Breast epithelium (tissue), 4 donors: ENCODE data around the gene FPR2. TPM values are rescaled to one million over a fixed set of nuclear protein-coding genes. Genes with fewer than 3 reads are reported as not detected.
A peak's percentile ranks its signal among the peaks of the same experiment; 100 is the strongest.

Experiments
- DNase-seq, 2 donors: peaks; one replicate each; pipeline ENCODE4 v3.0.0-alpha.2; 2019; ENCODE audit warnings: low spot score in 2 of 2
- H3K27ac ChIP-seq, 2 donors: fragments of 200-600 bp; sonication (generic) in 1 of 2; one replicate each; pipeline ENCODE4 v1.5.1; 2016 to 2019; ENCODE audit warnings: mild to moderate bottlenecking in 1 of 2
- H3K27me3 ChIP-seq, 2 donors: fragments of 200-600 bp; sonication (generic) in 1 of 2; one replicate each; pipeline versions ENCODE4 v1.5.1 to v1.6.0; 2017 to 2019; ENCODE audit warnings: control low read depth in 1 of 2, mild to moderate bottlenecking in 1 of 2
- H3K36me3 ChIP-seq: fragments of 200-600 bp; one replicate; pipeline ENCODE4 v1.5.1; 2019
- H3K4me1 ChIP-seq, 2 donors: fragments of 200-600 bp; sonication (generic); one replicate each; pipeline ENCODE4 v1.5.1; 2016 to 2019; ENCODE audit warnings: control low read depth in 1 of 2
- H3K4me3 ChIP-seq, 3 donors: fragments of 200-600 bp; sonication (generic); 1 replicate in 2 of 3; 2 replicates in 1 of 3; pipeline ENCODE4 v1.5.1; 2016 to 2019; ENCODE audit warnings: mild to moderate bottlenecking in 3 of 3, moderate library complexity in 2 of 3
- H3K9me3 ChIP-seq, 2 donors: fragments of 200-600 bp; sonication (generic) in 1 of 2; one replicate each; pipeline ENCODE4 v1.5.1; 2016 to 2019; ENCODE audit warnings: control low read depth in 1 of 2
- CTCF ChIP-seq, 3 donors: fragments of 450-650 bp; IDR thresholded peaks; one replicate each; pipeline ENCODE4 v1.5.1; 2016 to 2017; ENCODE audit warnings: antibody characterized with exemption in 3 of 3, mild to moderate bottlenecking in 3 of 3, moderate library complexity in 3 of 3
- POLR2A ChIP-seq: fragments of 450-650 bp; IDR thresholded peaks from one replicate; pipeline ENCODE4 v1.6.1; 2016; ENCODE audit warnings: antibody characterized with exemption, mild to moderate bottlenecking, moderate library complexity
- POLR2AphosphoS5 ChIP-seq, 3 donors: sonication (generic); formaldehyde crosslinking; IDR thresholded peaks; one replicate each; pipeline ENCODE4 v1.6.1; 2017; ENCODE audit warnings: antibody characterized with exemption in 3 of 3
- intact Hi-C: fragments of 100-400 bp; cut with DNase I; formaldehyde crosslinking; loops from one replicate; pipeline ENCODE4 v1.15.1; 2023; ENCODE audit warnings: low total_unique reads
- total RNA-seq, 3 donors: library from RNA; depleted of rRNA; stranded (reverse); fragments of >200 nt; gene quantifications; one replicate each; pipeline ENCODE4 v1.1.0, GENCODE V29; 2016

Gene FPR2
- total RNA-seq, 3 donors from 2014 or later, result 0.15 to 0.98 (median 0.32) TPM

DNA sequence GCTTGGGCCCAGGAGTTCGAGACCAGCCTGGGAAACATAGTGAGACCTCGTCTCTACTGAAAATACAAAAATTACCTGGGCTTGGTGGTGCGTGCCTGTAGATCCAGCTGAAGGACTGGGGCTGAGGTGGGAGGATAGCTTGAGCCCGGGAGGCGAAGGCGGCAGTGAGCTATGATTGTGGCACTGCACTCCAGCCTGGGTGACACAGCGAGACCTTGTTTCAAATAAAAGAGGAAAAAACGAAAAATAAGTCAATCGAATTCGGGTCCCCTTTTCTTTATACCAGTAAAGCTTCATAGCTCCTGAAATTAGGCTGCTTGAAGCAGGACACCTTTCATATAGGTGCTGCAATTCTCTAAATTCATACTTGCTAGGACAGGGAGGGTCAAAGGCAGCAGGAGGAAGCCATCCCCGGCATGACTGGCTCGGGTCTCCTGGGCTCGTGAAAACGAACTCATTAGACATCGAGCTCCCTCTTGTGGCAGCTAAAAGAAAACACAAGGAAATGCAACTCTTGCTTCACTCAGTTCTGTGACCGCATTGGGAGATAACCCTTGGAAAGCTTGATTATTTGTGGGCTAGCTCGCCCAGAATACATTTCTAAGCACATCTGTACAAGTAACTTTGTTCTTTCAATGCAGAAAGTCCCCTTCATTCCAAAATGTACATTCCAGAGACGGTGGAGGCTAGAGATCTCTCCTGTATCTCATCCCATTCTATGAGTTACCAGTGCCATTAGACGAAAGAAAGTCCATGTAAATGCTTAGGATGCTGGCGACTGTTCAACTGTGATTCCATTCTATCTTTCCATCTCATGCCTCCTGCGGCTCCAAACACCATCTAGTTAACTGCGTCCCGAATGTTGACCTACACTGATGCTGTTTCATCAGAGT is 16.8 kb downstream of the FPR2 start:
- H3K4me1 ChIP-seq, result no peaks in the 10 kb centered on the region
- no peak overlapping the region for H3K27ac ChIP-seq
- DNase-seq, result peak in 1 of 2 donors; percentile 23
- H3K36me3 ChIP-seq, result no peaks in the 10 kb centered on the region
- H3K9me3 ChIP-seq, result no peaks in the 10 kb centered on the region
- intact Hi-C loops, result no loop called here
- H3K4me3 ChIP-seq, result no peak overlapping the region
- H3K27me3 ChIP-seq, result peaks cover 0 to 17% of the 10 kb centered on the region in 2 donors
- TF ChIP-seq POLR2A (no peak), CTCF (IDR thresholded peaks at IDR 0.05) (peak; percentile 54 to 73 (median 60))

DNA sequence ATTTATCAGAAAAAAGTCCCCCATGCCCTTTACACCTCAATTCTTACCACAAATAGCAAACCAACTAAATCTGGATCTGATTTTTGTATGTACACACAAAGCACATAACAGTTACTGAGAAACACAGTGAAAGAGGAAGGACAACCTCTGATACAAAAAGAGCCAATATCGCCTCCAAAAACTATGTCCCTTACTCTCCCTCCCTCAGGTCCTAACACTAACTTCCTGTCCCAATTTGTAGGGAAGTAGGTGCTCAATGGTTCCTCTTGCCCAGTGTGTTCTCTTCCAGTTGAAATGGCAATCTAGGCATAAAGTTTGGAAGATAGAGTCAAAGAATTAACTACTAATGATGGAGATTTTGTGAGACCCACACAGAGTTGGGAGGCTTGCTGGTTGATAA is 18.2 kb downstream of the FPR2 start:
- no peaks in the 10 kb centered on the region for H3K36me3 ChIP-seq
- DNase-seq, result no peak
- H3K4me1 ChIP-seq, result no peaks in the 10 kb centered on the region
- TF ChIP-seq CTCF (IDR thresholded peaks at IDR 0.05), result no peak
- TF ChIP-seq POLR2A, result no peak
- no peak for TF ChIP-seq POLR2AphosphoS5 (IDR thresholded peaks at IDR 0.05)
- H3K27ac ChIP-seq, result no peak overlapping the region
- H3K4me3 ChIP-seq, result no peak overlapping the region
- H3K9me3 ChIP-seq, result no peaks in the 10 kb centered on the region
- peaks cover 0 to 13% of the 10 kb centered on the region in 2 donors for H3K27me3 ChIP-seq
- intact Hi-C loops, result no loop called here

- H3K4me1 ChIP-seq, result no peaks in the 10 kb centered on the region
- intact Hi-C loops, result no loop called here
- H3K27ac ChIP-seq, result no peak overlapping the region
- no peak for TF ChIP-seq POLR2AphosphoS5 (IDR thresholded peaks at IDR 0.05)
- no peak for TF ChIP-seq CTCF (IDR thresholded peaks at IDR 0.05)
- TF ChIP-seq POLR2A, result no peak
- H3K27me3 ChIP-seq, result peaks cover 0 to 13% of the 10 kb centered on the region in 2 donors
- H3K36me3 ChIP-seq, result no peaks in the 10 kb centered on the region
- no peak for DNase-seq
- H3K9me3 ChIP-seq, result no peaks in the 10 kb centered on the region
- no peak overlapping the region for H3K4me3 ChIP-seq
Measured at GRCh38 chr19:51779703-51780102, 18.7 kb downstream of the FPR2 start.

GRCh38 chr19:51780270-51780669 is 19.3 kb downstream of the FPR2 start:
- no peak for DNase-seq
- intact Hi-C loops, result no loop called here
- peaks cover 0 to 13% of the 10 kb centered on the region in 2 donors for H3K27me3 ChIP-seq

More at GRCh38 chr19:51780270-51780669, 19.3 kb downstream of the FPR2 start:
- Histone ChIP-seq H3K4me3 (no peak overlapping the region), H3K27ac (no peak overlapping the region), H3K9me3 (no peaks in the 10 kb centered on the region), H3K4me1 (no peaks in the 10 kb centered on the region), H3K36me3 (no peaks in the 10 kb centered on the region)
- TF ChIP-seq POLR2A (no peak), POLR2AphosphoS5 (IDR thresholded peaks at IDR 0.05) (no peak), CTCF (IDR thresholded peaks at IDR 0.05) (no peak)
